Hepatic stellate cell (primary cell): Measurements from ENCODE around the gene B3GAT1.
"Not testable (repeated sequence)": the region's sequence is repeated elsewhere in the genome, so short reads cannot be mapped to it uniquely, and the experiment has no call there.

Experiments
- DNase-seq: peaks from one replicate; pipeline ENCODE4 v3.0.0; 2011; ENCODE audit warnings: low spot score

B3GAT1 gene

GRCh38 chr11:134355136-134355535 lies 56.9 kb downstream of the B3GAT1 start:
- DNase-seq = no peak

- DNase-seq = no peak
These were observed 59.9 kb downstream of the B3GAT1 start for GRCh38 chr11:134352111-134352510.

GRCh38 chr11:134350381-134350780 lies 61.7 kb downstream of the B3GAT1 start:
- DNase-seq = no peak

GRCh38 chr11:134349802-134350355 lies 62.2 kb downstream of the B3GAT1 start:
- no peak for DNase-seq

- no peak for DNase-seq
These were observed 62.8 kb downstream of the B3GAT1 start for GRCh38 chr11:134349109-134349801.

GRCh38 chr11:134347441-134347840 lies 64.6 kb downstream of the B3GAT1 start:
- no peak for DNase-seq

- DNase-seq = no peak
These were observed 65.1 kb downstream of the B3GAT1 start for GRCh38 chr11:134346976-134347350.

GRCh38 chr11:134346101-134346975 lies 65.7 kb downstream of the B3GAT1 start:
- no peak for DNase-seq

GRCh38 chr11:134345237-134345550 lies 66.8 kb downstream of the B3GAT1 start:
- no peak for DNase-seq

GRCh38 chr11:134344497-134345236 lies 67.4 kb downstream of the B3GAT1 start:
- not testable (repeated sequence) for DNase-seq

GRCh38 chr11:134343646-134344045 lies 68.4 kb downstream of the B3GAT1 start:
- no peak for DNase-seq

GRCh38 chr11:134342572-134343340 lies 69.3 kb downstream of the B3GAT1 start:
- no peak for DNase-seq

GRCh38 chr11:134341805-134342571 lies 70.1 kb downstream of the B3GAT1 start:
- no peak for DNase-seq

GRCh38 chr11:134340354-134340964 lies 71.6 kb downstream of the B3GAT1 start:
- no peak for DNase-seq

- no peak for DNase-seq
These were observed 72.3 kb downstream of the B3GAT1 start for GRCh38 chr11:134339756-134340155.

GRCh38 chr11:134338654-134339053 lies 73.4 kb downstream of the B3GAT1 start:
- DNase-seq = no peak

GRCh38 chr11:134338068-134338467 lies 74.0 kb downstream of the B3GAT1 start:
- no peak for DNase-seq

GRCh38 chr11:134337051-134337450 lies 75.0 kb downstream of the B3GAT1 start:
- DNase-seq = no peak

- no peak for DNase-seq
These were observed 77.1 kb downstream of the B3GAT1 start for GRCh38 chr11:134334796-134335571.

- DNase-seq = no peak
These were observed 78.1 kb downstream of the B3GAT1 start for GRCh38 chr11:134333946-134334345.
